Urothelium cell line (cell line): ENCODE results near the gene LSM2.

Experiments
- DNase-seq: peaks from one replicate; pipeline ENCODE4 v3.0.0; 2011; ENCODE audit warnings: low spot score, mixed read lengths
- FAIRE-seq: peaks from 2 replicates; lab custom pipeline; 2011; peaks lifted over from hg19 to GRCh38; lab: Jason Lieb, UNC

Gene LSM2

GRCh38 chr6:31760790-31761189 lies 46.0 kb downstream of the LSM2 start:
- DNase-seq (no peak), FAIRE-seq (no peak)

- no peak for FAIRE-seq
- no peak for DNase-seq
Measured at GRCh38 chr6:31758281-31758680, 48.5 kb downstream of the LSM2 start.

- DNase-seq (no peak), FAIRE-seq (no peak)
Measured at GRCh38 chr6:31752739-31753319, 53.9 kb downstream of the LSM2 start.

DNA sequence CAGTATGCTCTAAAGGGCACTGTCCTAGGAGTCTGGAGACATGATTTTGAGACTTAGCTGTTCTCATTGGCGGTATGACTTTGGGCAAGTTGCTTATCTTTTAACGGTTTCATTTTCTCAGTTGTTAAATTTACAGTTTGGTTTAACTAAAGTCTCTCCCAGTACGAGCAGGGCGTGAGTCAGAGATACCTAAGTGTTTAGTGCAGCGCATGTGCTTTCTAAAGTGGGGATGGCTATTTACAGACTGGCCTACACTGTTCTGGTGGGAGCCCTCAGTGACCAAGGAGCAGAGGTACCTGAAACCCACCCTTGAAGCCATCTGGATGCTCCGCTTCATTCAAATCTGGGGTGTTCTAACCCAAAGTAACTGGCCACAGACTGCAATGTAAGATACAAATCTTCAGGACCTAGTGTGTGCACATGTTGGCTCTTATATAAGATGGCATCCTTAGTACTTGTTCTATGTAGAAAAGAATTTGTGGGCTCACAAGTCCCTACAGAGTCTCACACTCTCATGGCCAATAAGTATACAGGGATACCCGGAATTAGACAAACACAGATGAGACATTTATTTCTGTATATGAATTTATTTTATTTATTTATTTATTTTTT lies 56.2 kb downstream of the LSM2 start:
- DNase-seq = no peak
- no peak for FAIRE-seq

DNA sequence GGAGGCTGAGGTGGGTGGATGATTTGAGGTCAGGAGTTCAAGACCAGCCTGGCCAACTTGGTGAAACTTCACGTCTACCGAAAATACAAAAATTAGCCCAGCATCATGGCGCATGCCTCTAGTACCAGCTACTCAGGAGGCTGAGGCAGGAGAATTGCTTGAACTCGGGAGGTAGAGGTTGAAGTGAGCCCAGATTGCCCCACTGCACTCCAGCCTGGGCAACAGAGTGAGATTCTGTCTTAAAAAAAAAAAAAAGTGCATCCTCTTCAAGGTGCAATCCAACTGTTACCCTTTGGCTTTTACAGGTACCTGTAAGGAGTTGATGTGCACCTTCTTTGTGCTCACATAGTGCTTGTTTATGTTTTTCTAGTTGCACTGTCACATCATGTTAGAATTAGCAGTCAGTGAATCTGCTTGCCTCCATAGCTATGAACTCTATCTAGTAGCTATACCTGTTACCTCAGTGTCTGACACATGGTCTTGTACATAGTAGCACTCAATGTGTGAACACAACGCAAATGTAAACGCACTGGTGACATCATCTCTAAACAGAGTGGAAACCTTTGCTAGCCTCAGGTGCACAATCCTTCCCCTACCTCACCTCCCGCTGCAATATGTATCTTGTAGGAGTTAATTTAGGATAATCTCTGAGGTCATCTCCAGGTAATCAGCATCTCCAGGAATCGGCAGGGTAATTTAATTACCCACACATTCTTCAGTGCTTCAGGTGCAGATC lies 57.3 kb downstream of the LSM2 start:
- DNase-seq (no peak), FAIRE-seq (no peak)
